Activated CD4-positive, alpha-beta memory T cell treated with anti-CD3 and anti-CD28 coated beads for 36 hours (primary cell): ENCODE results near the gene AGAP6. TPM values are rescaled to one million over a fixed set of nuclear protein-coding genes. Genes with fewer than 3 reads are reported as not detected.
A peak's percentile ranks its signal among the peaks of the same experiment; 100 is the strongest.
"Not testable (repeated sequence)": the region's sequence is repeated elsewhere in the genome, so short reads cannot be mapped to it uniquely, and the experiment has no call there.

Source experiments
- CTCF ChIA-PET: fragments of 350-600 bp; sonication (Branson Sonifier 250); formaldehyde crosslinking; loops from one replicate; lab custom pipeline; 2021; ENCODE audit warnings: antibody characterized with exemption, inconsistent platforms; lab: Charles Lee
- POLR2A ChIA-PET: fragments of 350-600 bp; sonication (Branson Sonifier 250); formaldehyde crosslinking; loops from one replicate; lab custom pipeline; 2021; ENCODE audit warnings: antibody characterized with exemption; lab: Charles Lee
- DNase-seq: peaks from one replicate; pipeline ENCODE4 v3.0.0-alpha.2; 2020
- H3K27ac Mint-ChIP-seq: one replicate; pipeline ENCODE4 v1.8.0; 2021; ENCODE audit warnings: mixed read lengths
- H3K27me3 Mint-ChIP-seq: one replicate; pipeline ENCODE4 v1.8.0; 2021; ENCODE audit warnings: mixed read lengths
- H3K36me3 Mint-ChIP-seq: one replicate; pipeline ENCODE4 v1.8.0; 2021; ENCODE audit warnings: mixed read lengths
- H3K4me1 Mint-ChIP-seq: one replicate; pipeline ENCODE4 v1.8.0; 2021; ENCODE audit warnings: low read depth, mixed read lengths
- H3K4me3 Mint-ChIP-seq: one replicate; pipeline ENCODE4 v1.8.0; 2021; ENCODE audit warnings: mild to moderate bottlenecking, mixed read lengths
- H3K9me3 Mint-ChIP-seq: one replicate; pipeline ENCODE4 v1.8.0; 2021; ENCODE audit warnings: mixed read lengths
- intact Hi-C: fragments of 100-400 bp; cut with micrococcal nuclease; formaldehyde crosslinking; loops from one replicate; pipeline ENCODE4 v1.15.1; 2023
- total RNA-seq, 2 experiments: library from RNA; stranded (reverse); gene quantifications; one replicate each; pipeline ENCODE4 v1.2.3, GENCODE V29; 2021

Gene AGAP6
- total RNA-seq, 2 experiments from 2014 or later = 11.6 to 11.8 TPM

- CTCF ChIA-PET, DNase-seq, POLR2A ChIA-PET, H3K4me3 Mint-ChIP-seq, H3K27ac Mint-ChIP-seq, H3K4me1 Mint-ChIP-seq, H3K36me3 Mint-ChIP-seq, intact Hi-C loops, H3K9me3 Mint-ChIP-seq, H3K27me3 Mint-ChIP-seq: not testable (repeated sequence)
These were observed 47.1 kb downstream of the AGAP6 start for GRCh38 chr10:50035337-50035736.

- CTCF ChIA-PET = no interaction called here
- no peaks in the 10 kb centered on the region for H3K36me3 Mint-ChIP-seq
- intact Hi-C loops = no loop called here
- POLR2A ChIA-PET = no interaction called here
- no peaks in the 10 kb centered on the region for H3K9me3 Mint-ChIP-seq
- DNase-seq = peak; percentile 16
- H3K4me1 Mint-ChIP-seq = no peaks in the 10 kb centered on the region
- H3K27me3 Mint-ChIP-seq = no peaks in the 10 kb centered on the region
- no peak overlapping the region for H3K4me3 Mint-ChIP-seq
- H3K27ac Mint-ChIP-seq = no peak overlapping the region
These were observed 56.9 kb downstream of the AGAP6 start for GRCh38 chr10:50044941-50045664.

GRCh38 chr10:50046457-50046856, 58.3 kb downstream of the AGAP6 start:
- H3K27ac Mint-ChIP-seq, DNase-seq, H3K36me3 Mint-ChIP-seq, intact Hi-C loops, POLR2A ChIA-PET, H3K4me3 Mint-ChIP-seq, H3K27me3 Mint-ChIP-seq, CTCF ChIA-PET, H3K4me1 Mint-ChIP-seq, H3K9me3 Mint-ChIP-seq: not testable (repeated sequence)

- H3K36me3 Mint-ChIP-seq, H3K4me3 Mint-ChIP-seq, POLR2A ChIA-PET: not testable (repeated sequence)
These were observed 59.4 kb downstream of the AGAP6 start for GRCh38 chr10:50047594-50047993.

GRCh38 chr10:50051995-50052660, 63.9 kb downstream of the AGAP6 start:
- H3K9me3 Mint-ChIP-seq, DNase-seq, H3K4me3 Mint-ChIP-seq, POLR2A ChIA-PET, H3K36me3 Mint-ChIP-seq, CTCF ChIA-PET, H3K27ac Mint-ChIP-seq, H3K4me1 Mint-ChIP-seq, H3K27me3 Mint-ChIP-seq, intact Hi-C loops: not testable (repeated sequence)

More at GRCh38 chr10:50047594-50047993, 59.4 kb downstream of the AGAP6 start:
- H3K27ac Mint-ChIP-seq, CTCF ChIA-PET, DNase-seq, H3K27me3 Mint-ChIP-seq, H3K9me3 Mint-ChIP-seq, H3K4me1 Mint-ChIP-seq, intact Hi-C loops: not testable (repeated sequence)

GRCh38 chr10:50052778-50053376, 64.7 kb downstream of the AGAP6 start:
- H3K9me3 Mint-ChIP-seq, intact Hi-C loops, H3K36me3 Mint-ChIP-seq, POLR2A ChIA-PET, H3K27ac Mint-ChIP-seq, DNase-seq, H3K4me3 Mint-ChIP-seq, CTCF ChIA-PET, H3K27me3 Mint-ChIP-seq, H3K4me1 Mint-ChIP-seq: not testable (repeated sequence)

- H3K9me3 Mint-ChIP-seq, DNase-seq, H3K4me3 Mint-ChIP-seq, CTCF ChIA-PET, H3K27me3 Mint-ChIP-seq, H3K4me1 Mint-ChIP-seq, H3K36me3 Mint-ChIP-seq, POLR2A ChIA-PET, H3K27ac Mint-ChIP-seq, intact Hi-C loops: not testable (repeated sequence)
These were observed 67.5 kb downstream of the AGAP6 start for GRCh38 chr10:50055494-50056292.

- H3K9me3 Mint-ChIP-seq, H3K27ac Mint-ChIP-seq, DNase-seq, POLR2A ChIA-PET, intact Hi-C loops, H3K4me3 Mint-ChIP-seq, CTCF ChIA-PET, H3K27me3 Mint-ChIP-seq, H3K4me1 Mint-ChIP-seq, H3K36me3 Mint-ChIP-seq: not testable (repeated sequence)
These were observed 68.4 kb downstream of the AGAP6 start for GRCh38 chr10:50056654-50057053.

- POLR2A ChIA-PET, DNase-seq, intact Hi-C loops, CTCF ChIA-PET, H3K4me3 Mint-ChIP-seq, H3K4me1 Mint-ChIP-seq, H3K9me3 Mint-ChIP-seq, H3K36me3 Mint-ChIP-seq, H3K27ac Mint-ChIP-seq, H3K27me3 Mint-ChIP-seq: not testable (repeated sequence)
These were observed 70.5 kb downstream of the AGAP6 start for GRCh38 chr10:50058727-50059126.

- H3K4me3 Mint-ChIP-seq, POLR2A ChIA-PET, H3K4me1 Mint-ChIP-seq, H3K9me3 Mint-ChIP-seq, H3K27ac Mint-ChIP-seq, H3K27me3 Mint-ChIP-seq, DNase-seq, CTCF ChIA-PET, H3K36me3 Mint-ChIP-seq, intact Hi-C loops: not testable (repeated sequence)
These were observed 71.7 kb downstream of the AGAP6 start for GRCh38 chr10:50059946-50060345.
